HG03575 (cell line): Measurements from ENCODE around the gene OR4F15.
"Not testable (repeated sequence)": the region's sequence is repeated elsewhere in the genome, so short reads cannot be mapped to it uniquely, and the experiment has no call there.

Experiments used
- ATAC-seq: cut with Tn5 transposase; IDR thresholded peaks from one replicate; pipeline ENCODE4 v1.9.1; 2021; ENCODE audit not compliant: unreplicated experiment, insufficient number of reproducible peaks, low FRiP score; ENCODE audit errors: extremely low read depth

The OR4F15 gene, protein sequence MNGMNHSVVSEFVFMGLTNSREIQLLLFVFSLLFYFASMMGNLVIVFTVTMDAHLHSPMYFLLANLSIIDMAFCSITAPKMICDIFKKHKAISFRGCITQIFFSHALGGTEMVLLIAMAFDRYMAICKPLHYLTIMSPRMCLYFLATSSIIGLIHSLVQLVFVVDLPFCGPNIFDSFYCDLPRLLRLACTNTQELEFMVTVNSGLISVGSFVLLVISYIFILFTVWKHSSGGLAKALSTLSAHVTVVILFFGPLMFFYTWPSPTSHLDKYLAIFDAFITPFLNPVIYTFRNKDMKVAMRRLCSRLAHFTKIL

GRCh38 chr15:101811902-101812301 lies at the start of gene OR4F15:
OR4F15 (plus strand) TSS chr15:101812202; CDS start chr15:101818187, 5,985 bp downstream.
- ATAC-seq, result no peak

GRCh38 chr15:101764669-101765339 lies 47.2 kb upstream of the OR4F15 start:
- ATAC-seq, result not testable (repeated sequence)

GRCh38 chr15:101765340-101765671 lies 46.7 kb upstream of the OR4F15 start:
- not testable (repeated sequence) for ATAC-seq

- ATAC-seq, result no peak
These were observed 46.1 kb upstream of the OR4F15 start for GRCh38 chr15:101765772-101766456.

GRCh38 chr15:101767083-101767640 lies 44.8 kb upstream of the OR4F15 start:
- ATAC-seq, result not testable (repeated sequence)

DNA sequence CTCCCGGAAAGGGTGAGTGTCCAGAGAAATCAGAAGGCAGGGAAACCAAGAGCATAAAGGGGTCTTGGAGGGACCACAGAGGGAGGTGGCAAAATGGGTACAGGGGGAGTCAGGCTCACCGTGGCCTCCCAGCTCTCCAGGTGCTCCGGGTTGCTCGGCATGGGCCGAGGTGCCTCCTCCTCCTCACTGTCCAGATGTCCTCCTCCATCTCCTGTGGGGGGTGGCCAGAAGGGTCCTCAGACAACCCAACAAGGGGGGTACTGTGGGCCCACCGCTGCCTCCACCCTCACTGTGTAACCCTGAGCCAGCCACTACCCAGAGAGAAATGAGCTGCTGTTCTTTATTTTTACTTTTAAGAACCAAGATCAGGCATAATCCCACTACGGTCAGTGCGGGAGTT lies 39.1 kb upstream of the OR4F15 start:
- ATAC-seq, result no peak

DNA sequence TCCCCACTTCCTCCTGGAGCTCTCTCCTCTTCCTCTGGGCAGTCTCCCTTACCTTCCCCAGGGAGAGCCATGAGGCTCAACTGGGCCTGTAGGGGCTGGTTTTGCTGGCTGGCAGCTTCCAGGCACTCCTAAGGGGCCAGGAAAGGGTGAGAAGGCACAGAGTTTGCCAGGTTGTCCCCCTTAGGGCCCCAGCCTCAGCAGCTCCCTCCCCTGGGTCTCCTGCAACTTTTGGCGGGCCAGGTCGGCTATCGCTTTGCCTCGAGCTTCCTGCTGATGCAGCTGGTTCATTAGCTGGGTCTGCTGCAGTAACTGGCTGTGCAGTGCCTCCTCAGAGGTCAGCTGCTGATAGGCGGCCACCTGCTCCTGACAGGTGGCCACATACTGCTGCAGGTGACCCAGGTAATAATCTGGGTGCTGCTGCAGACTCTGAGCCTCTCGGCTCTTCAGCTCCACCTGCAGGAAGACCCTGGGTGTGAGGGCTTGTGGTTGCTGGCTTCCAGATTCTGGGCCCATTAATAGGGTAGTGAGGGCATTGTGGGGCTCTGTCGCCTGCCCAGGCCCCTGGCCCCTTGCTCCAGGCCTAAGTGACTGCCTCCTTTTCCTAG lies 38.4 kb upstream of the OR4F15 start:
- ATAC-seq, result no peak

- no peak for ATAC-seq
These were observed 36.9 kb upstream of the OR4F15 start for GRCh38 chr15:101775136-101775535.

DNA sequence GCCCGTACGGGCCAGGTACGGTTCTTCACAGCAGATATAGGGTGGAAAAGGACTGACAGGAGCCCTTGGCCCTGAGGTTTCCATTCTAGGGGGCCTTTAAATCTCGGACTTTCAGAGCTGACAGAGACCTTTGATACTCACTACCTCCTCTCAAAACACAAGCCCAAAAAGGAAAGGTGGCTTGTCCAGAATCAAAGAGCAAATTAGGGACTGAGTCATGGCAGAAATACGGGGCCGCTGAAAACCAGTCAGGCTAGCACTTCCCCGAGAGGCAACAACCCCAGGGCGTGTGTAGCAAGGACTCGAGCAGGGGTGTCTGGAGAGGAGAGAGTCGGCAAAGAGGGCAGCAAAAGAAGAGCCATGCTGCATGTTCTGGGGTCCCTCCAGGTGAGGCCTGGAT lies 33.4 kb upstream of the OR4F15 start:
- not testable (repeated sequence) for ATAC-seq

- not testable (repeated sequence) for ATAC-seq
These were observed 31.8 kb upstream of the OR4F15 start for GRCh38 chr15:101780225-101780624.

DNA sequence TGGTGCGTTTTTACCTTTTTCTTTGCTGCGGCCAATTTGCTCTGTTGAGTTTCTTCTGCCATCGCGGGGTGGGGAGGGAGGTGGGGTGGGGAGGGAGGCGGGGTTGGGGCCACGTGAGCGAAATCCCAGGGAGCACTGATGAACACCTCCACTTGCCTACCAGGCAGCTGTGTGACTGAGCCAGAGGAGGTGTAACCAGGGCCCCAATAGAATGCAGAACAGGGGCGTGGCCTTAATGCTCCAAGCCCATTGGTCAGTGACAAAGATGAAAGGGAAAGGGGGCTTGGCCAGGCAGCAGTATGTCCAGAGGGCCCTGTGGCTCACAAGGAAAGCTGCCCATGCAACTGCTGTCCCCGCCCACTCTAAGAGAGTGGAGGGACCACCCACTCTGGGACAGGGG lies 30.1 kb upstream of the OR4F15 start:
- no peak for ATAC-seq

GRCh38 chr15:101784644-101785043 lies 27.4 kb upstream of the OR4F15 start:
- no peak for ATAC-seq

GRCh38 chr15:101786422-101786821 lies 25.6 kb upstream of the OR4F15 start:
- ATAC-seq, result not testable (repeated sequence)

GRCh38 chr15:101788001-101788400 lies 24.0 kb upstream of the OR4F15 start:
- ATAC-seq, result not testable (repeated sequence)

GRCh38 chr15:101788503-101789269 lies 23.3 kb upstream of the OR4F15 start:
- not testable (repeated sequence) for ATAC-seq

DNA sequence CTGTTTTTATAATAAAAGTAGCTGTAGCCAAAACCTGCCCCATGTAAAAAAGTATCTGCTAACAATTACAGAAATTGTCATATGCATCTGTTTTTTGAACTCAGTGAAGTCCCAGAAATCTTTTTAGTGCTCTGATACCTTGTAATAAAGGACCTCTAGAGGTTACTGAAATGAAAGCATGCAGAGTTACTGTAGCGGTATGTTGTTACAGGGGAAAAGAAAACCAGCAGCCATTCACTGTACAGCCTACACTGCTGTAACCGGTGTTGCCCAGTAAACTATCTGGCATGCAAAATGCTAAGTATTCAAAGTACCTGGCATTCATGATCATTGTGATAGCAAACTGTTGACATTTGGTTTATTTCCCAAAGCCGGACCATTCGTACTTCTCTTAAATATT lies 21.3 kb upstream of the OR4F15 start:
- not testable (repeated sequence) for ATAC-seq

GRCh38 chr15:101793981-101794380 lies 18.0 kb upstream of the OR4F15 start:
- not testable (repeated sequence) for ATAC-seq

- ATAC-seq, result no peak
These were observed 16.5 kb upstream of the OR4F15 start for GRCh38 chr15:101795455-101795854.

GRCh38 chr15:101799665-101800064 lies 12.3 kb upstream of the OR4F15 start:
- no peak for ATAC-seq
